ENCODE results near the gene ATF5. TPM values are rescaled to one million over a fixed set of nuclear protein-coding genes. Genes with fewer than 3 reads are reported as not detected.

Gene ATF5
- total and polyA plus RNA-seq, 2 of the 13 experiments (the other 11 are each of a cell fraction or from before 2014, with no cell fraction given), result 5.2 to 10.3 TPM

GRCh38 chr19:49977881-49978280 is 48.9 kb downstream of the ATF5 start:
- no peak overlapping the region for H3K9ac ChIP-seq (ENCODE audit: insufficient read depth, low read depth, low read length)
- POLR2A ChIA-PET, result no interaction called here
- CTCF ChIA-PET (ENCODE audit: low intra/inter-chr PET ratio, low total read pairs), result no interaction called here
- H3K4me3 ChIP-seq (replicated peaks in 1 of 3; ENCODE audit: insufficient read depth in 1 of 3, low read depth in 2 of 3, low read length in 3 of 3), result no peak overlapping the region
- H3K4me1 ChIP-seq (ENCODE audit: insufficient read depth, low read length), result no peaks in the 10 kb centered on the region
- intact Hi-C loops (cut with micrococcal nuclease; ENCODE audit: unreplicated experiment), result no loop called here
- DNase-seq (ENCODE audit: low spot score) (no peak), ATAC-seq (no peak), FAIRE-seq (no peak)
- H3K36me3 ChIP-seq (replicated peaks in 1 of 2; ENCODE audit: control insufficient read depth in 1 of 2, insufficient read depth in 2 of 2, low read length in 2 of 2), result peaks cover 0 to 1% of the 10 kb centered on the region in 2 experiments; a peak in 1 of 5 replicates
- no peaks in the 10 kb centered on the region for H3K79me2 ChIP-seq (ENCODE audit: insufficient read depth, low read length)
- H3K27ac ChIP-seq (ENCODE audit: extremely low read length, insufficient read depth, low read length), result no peak overlapping the region
- WGBS (ENCODE audit: low lambda C conversion rate), result 93% methylated on average over 15 of the region's 18 CpGs
- TF ChIP-seq ZNF496 (CRISPR knock-in tag; IDR thresholded peaks at IDR 0.05; ENCODE audit: insufficient replicate concordance) (no peak), ZNF446 (CRISPR knock-in tag; IDR thresholded peaks at IDR 0.05) (no peak), HMG20A (CRISPR knock-in tag; IDR thresholded peaks at IDR 0.05; ENCODE audit: borderline replicate concordance) (no peak), CAMTA2 (CRISPR knock-in tag; IDR thresholded peaks at IDR 0.05; ENCODE audit: borderline replicate concordance) (no peak), PRMT3 (CRISPR knock-in tag; IDR thresholded peaks at IDR 0.05; ENCODE audit: borderline replicate concordance, low read depth) (no peak), MEIS1 (CRISPR knock-in tag; IDR thresholded peaks at IDR 0.05; ENCODE audit: borderline replicate concordance) (no peak), ZNF503 (CRISPR knock-in tag; IDR thresholded peaks at IDR 0.05) (no peak), KLF11 (CRISPR knock-in tag; IDR thresholded peaks at IDR 0.05) (no peak), ZNF766 (CRISPR knock-in tag; IDR thresholded peaks at IDR 0.05; ENCODE audit: borderline replicate concordance) (no peak), ZNF781 (CRISPR knock-in tag; IDR thresholded peaks at IDR 0.05; ENCODE audit: borderline replicate concordance, not compliant biosample characterization) (no peak), HDAC6 (IDR thresholded peaks at IDR 0.05; ENCODE audit: low read depth, low read length) (no peak), TAF1 (CRISPR knock-in tag; IDR thresholded peaks at IDR 0.05) (no peak), ZC3H4 (CRISPR knock-in tag; IDR thresholded peaks at IDR 0.05; ENCODE audit: borderline replicate concordance) (no peak), ZNF350 (CRISPR knock-in tag; IDR thresholded peaks at IDR 0.05; ENCODE audit: borderline replicate concordance, low read depth) (no peak)
- in situ Hi-C loops (cut with HindIII; ENCODE audit: extremely low pct_ligation_motif_present, low pct_unique_long_range_greater_than_20kb), result loop anchor here (5.0 kb wide), 1 partner anchor 41 kb away; no protein-coding TSS in a partner anchor
- H3K4me2 ChIP-seq (ENCODE audit: low read depth, low read length), result no peak overlapping the region
- no peak overlapping the region for H2AFZ ChIP-seq (ENCODE audit: low read length)
- H4K20me1 ChIP-seq (ENCODE audit: insufficient read depth, low read length), result no peaks in the 10 kb centered on the region
- no peaks in the 10 kb centered on the region for H3K9me3 ChIP-seq (ENCODE audit: low read length)
- no peaks in the 10 kb centered on the region for H3K27me3 ChIP-seq (ENCODE audit: control insufficient read depth in 1 of 2, insufficient read depth in 2 of 2, low read length in 2 of 2)
- no TSS peak for BruUV-seq (replicated peaks)
